GM13976 (cell line): ENCODE data around the gene PIEZO2.

Source experiments
- DNase-seq: peaks from one replicate; pipeline ENCODE4 v3.0.0; 2012; ENCODE audit warnings: low spot score
- CTCF ChIP-seq: IDR thresholded peaks from 2 replicates; pipeline ENCODE4 v1.5.1; 2012; ENCODE audit warnings: borderline replicate concordance, mild to moderate bottlenecking; ENCODE audit not compliant: insufficient read depth; ENCODE audit errors: extremely low read depth, missing control alignments, control extremely low read depth
- in situ Hi-C: fragments of 300-500 bp; cut with MboI; formaldehyde crosslinking; loops from one replicate; pipeline ENCODE4 v1.12.0; 2022; ENCODE audit warnings: low sequenced_read_pairs, mixed read lengths, inconsistent platforms; ENCODE audit not compliant: unreplicated experiment

PIEZO2 gene

GRCh38 chr18:10727477-10727876 lies 421.9 kb downstream of the PIEZO2 start:
- TF ChIP-seq CTCF: no peak
- no peak for DNase-seq
- in situ Hi-C loops: no loop called here

- DNase-seq: peak; percentile 29
- no peak for TF ChIP-seq CTCF
- in situ Hi-C loops: no loop called here
Measured at GRCh38 chr18:10726198-10727068, 422.9 kb downstream of the PIEZO2 start.

- in situ Hi-C loops: no loop called here
- no peak for DNase-seq
- no peak for TF ChIP-seq CTCF
Measured at GRCh38 chr18:10724666-10725065, 424.7 kb downstream of the PIEZO2 start.

GRCh38 chr18:10723496-10723895 lies 425.9 kb downstream of the PIEZO2 start:
- TF ChIP-seq CTCF: no peak
- in situ Hi-C loops: no loop called here
- no peak for DNase-seq

GRCh38 chr18:10718809-10719208 lies 430.6 kb downstream of the PIEZO2 start:
- in situ Hi-C loops: no loop called here

GRCh38 chr18:10715791-10716190 lies 433.6 kb downstream of the PIEZO2 start:
- no peak for DNase-seq
- no peak for TF ChIP-seq CTCF
- in situ Hi-C loops: no loop called here

More at GRCh38 chr18:10718809-10719208, 430.6 kb downstream of the PIEZO2 start:
- no peak for DNase-seq
- no peak for TF ChIP-seq CTCF
